ENCODE data around the gene SIMC1.
A peak's percentile ranks its signal among the peaks of the same experiment; 100 is the strongest.

Gene SIMC1

DNA sequence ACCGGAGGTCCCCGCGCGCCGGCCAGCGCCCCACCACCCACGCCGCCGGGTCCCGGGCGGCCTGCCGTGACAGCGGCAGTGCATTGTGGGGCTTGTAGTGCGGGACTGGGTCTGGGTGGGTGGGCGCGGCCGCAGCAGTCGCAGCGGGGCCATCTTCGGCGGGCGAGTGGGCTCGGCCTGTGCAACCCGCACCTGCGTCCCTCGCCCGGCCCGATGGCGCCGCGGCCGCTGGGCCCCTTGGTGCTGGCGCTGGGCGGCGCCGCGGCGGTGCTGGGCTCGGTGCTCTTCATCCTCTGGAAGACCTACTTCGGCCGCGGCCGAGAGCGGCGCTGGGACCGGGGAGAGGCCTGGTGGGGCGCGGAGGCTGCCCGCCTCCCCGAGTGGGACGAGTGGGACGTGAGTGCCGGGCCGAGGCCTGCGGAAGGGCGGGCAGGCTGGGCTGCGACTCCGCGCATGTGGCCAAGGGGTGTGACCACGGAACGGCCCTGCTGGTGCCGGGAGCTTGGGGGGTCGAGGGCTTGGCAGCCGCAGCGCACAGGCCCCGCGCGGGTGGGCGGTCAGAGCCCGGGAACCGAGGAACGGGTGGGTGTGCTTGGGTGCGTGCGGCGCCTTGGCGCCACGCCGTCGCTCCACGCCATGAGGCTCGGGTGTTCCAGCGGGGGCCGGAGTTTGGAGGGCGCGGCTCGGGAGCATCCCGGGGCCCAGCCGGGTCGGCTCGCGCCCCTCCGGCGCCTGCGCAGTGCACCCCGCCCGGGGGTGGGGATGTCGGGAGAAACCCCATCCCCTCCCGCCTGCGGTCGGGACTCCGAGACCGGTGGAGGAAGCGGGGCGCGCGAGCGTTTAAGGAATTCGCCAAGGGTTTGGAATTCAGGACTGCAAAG lies 127.4 kb downstream of the SIMC1 start, which contains the start of gene ARL10:
TSS of gene ARL10 (plus strand) at position 137 of the 881 bp plus-strand sequence. CDS start at position 214, 77 bp downstream.
- peak; percentile 9 for DNase-seq

GRCh38 chr5:176366232-176366894 lies 128.1 kb downstream of the SIMC1 start:
- no peak for DNase-seq

DNA sequence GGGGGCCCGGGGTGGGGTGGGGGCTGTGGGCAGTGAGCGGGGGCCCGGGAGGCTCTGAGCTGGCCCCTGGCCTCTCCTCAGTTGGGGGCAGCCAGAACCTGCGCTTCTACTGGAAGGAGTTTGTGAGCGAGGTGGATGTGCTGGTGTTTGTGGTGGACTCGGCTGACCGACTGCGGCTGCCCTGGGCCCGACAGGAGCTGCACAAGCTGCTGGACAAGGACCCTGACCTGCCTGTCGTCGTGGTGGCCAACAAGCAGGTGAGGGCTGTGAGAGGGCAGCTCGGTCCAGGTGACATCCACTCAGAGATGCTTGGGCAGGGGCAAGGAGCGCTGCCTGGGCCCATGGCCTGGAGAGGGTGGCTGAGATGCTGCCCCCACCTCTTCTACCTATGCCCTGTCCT lies 130.5 kb downstream of the SIMC1 start:
- DNase-seq = no peak

- DNase-seq = no peak
Measured at GRCh38 chr5:176369934-176370711, 131.9 kb downstream of the SIMC1 start.

DNA sequence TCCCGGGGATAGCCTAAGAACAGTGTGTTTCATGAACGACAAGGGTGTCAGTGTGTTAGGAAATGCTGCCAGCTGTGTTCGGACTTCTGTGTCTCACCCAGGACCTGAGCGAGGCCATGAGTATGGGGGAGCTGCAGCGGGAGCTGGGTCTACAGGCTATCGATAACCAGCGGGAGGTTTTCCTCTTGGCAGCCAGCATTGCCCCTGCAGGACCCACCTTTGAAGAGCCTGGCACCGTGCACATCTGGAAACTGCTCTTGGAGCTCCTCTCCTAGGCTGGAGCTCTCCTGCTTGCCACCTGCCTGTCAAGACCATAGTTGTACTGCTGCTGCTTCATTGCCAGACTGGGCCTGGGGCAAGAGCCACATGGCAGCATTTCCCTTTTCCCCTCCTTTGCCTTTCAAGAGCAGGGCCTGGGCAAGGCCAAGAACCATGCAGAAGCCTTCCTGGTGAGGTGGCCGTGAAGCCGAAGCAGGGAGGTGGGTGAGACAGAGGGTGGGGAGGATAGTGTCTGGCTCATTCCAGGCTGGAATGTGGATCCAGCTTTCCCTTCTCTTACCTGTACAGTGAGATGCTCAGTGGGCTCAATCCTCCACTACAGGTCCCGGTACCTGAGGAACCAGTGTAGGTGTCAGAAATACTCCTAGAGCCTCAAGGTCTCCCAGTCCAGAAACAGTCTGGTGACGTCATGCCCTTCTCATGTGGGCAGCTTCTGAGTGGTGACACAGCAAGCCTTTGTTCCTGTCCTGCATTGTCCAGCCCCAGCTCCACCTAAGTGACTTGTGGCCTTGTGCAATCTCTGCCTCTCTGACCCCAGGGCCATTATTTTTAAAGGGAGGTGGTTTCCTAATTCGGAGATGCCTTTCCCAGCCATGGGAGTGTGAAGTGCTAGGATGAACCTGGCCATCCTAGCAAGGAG lies 133.7 kb downstream of the SIMC1 start:
- no peak for DNase-seq

DNA sequence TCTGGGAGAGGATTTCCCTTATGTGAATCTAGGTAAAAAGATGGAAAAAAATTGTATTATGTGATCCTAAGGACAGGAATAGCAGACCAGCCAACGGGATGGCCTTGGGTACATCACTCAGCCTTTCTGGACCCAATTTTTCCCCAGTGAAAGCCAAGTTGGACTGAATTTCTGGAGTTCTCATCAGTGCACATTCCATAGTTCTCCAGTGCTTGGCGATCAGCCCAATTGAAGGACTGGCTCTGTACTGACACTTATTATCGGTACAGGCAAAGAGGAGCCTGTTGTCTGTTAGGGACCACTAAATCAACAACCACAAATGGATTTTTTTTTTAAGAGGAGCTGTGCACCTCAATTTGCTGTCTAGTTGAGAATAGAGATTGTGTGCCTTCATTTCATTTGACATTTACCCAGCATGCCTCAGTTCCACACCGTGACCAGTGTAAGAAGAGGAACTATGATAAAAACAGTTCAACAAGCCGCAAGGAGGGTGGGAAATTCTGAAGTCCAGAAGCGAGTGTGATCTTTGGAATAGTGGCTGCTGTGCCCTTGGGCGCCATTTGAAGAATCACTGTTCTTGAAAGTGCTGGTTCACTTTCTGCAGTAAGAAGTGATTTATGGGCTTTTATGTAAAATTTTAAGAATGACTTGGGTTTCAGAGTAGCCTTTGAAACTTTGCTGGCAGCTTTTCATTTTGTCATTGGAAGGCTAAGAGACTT lies 135.0 kb downstream of the SIMC1 start:
- no peak for DNase-seq

- no peak for DNase-seq
Measured at GRCh38 chr5:176379881-176380280, 141.7 kb downstream of the SIMC1 start.

DNA sequence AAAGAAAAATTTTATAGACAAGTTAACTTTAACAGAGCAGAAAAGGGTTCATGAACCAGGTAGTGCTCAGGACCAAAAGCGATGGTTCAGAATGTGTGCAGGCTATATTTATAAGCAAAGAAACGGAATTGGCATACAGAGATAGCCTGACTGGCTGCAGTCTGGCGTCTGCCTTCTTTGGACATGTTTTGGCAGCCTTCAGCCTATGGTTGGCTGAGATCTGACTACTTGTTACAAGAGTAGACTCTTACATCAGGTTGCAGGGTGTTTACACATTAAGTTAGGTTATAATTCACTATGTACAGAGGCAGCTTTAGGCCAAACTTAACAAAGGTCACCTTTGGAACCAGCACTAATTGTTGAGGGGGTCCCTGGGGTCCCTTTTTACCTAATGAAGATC lies 143.2 kb downstream of the SIMC1 start:
- DNase-seq = no peak

GRCh38 chr5:176381979-176382378 lies 143.8 kb downstream of the SIMC1 start:
- no peak for DNase-seq

- no peak for DNase-seq
Measured at GRCh38 chr5:176382721-176383120, 144.5 kb downstream of the SIMC1 start.

- DNase-seq = no peak
Measured at GRCh38 chr5:176383248-176383905, 145.2 kb downstream of the SIMC1 start.

DNA sequence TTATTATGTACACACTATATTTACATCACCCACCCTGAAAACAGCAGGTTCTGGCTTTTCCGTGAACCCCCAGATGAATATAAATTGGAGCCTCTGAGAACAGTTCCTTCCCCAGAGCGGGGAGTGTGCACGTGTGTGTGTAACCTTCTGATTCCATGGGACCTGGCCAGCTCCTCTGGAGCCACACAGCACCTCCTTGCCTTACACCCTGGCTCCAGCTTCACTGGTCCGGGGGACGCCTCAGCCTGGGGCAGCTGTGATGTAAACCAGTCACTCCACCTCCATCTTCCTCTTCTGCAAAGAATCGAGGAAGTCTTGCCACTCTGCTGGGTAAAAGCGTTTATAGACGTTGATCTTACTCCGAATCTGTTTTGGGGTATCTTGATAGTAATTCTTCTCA lies 145.7 kb downstream of the SIMC1 start:
- no peak for DNase-seq

GRCh38 chr5:176384366-176384930 lies 146.2 kb downstream of the SIMC1 start:
- no peak for DNase-seq

DNA sequence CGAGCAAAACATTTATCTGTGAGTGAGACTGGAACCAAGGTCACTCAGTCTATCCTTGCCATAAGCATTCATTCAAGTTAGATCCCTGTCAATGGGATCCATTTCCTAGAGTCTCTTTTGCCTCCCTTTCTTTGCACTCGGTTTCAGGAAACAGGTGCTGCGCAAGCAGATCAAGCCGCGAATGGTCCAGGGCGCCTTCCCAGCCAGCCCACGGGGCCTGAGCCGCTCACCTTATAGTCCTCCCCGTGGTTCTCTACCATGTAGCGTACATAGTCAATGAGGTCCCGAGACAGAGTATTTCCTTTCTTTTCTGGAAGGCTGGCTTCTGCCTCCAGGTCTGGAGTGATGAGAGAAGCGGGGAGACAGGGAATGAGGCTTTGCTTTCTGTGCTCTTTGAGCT lies 146.8 kb downstream of the SIMC1 start:
- DNase-seq = no peak

DNA sequence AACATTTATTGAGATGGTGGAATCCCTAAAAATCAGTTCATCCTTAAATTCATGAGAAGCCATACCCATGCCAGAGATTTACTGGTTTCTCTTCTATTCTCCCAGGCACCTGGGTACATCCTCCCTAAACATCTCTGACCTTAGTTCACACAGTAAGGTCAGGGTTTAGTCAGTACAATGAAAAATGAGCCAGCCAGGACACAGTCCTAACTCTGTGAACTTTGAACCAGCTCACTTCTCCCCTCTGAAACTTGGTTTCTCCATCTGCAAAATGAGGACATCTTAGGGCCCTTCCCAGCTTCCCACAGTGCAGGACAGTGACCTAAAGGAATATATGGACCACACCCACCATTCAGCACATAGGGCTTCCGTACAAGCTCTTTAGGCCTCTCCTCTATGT lies 148.3 kb downstream of the SIMC1 start:
- DNase-seq = no peak

- DNase-seq = no peak
Measured at GRCh38 chr5:176387384-176387925, 149.2 kb downstream of the SIMC1 start.

DNA sequence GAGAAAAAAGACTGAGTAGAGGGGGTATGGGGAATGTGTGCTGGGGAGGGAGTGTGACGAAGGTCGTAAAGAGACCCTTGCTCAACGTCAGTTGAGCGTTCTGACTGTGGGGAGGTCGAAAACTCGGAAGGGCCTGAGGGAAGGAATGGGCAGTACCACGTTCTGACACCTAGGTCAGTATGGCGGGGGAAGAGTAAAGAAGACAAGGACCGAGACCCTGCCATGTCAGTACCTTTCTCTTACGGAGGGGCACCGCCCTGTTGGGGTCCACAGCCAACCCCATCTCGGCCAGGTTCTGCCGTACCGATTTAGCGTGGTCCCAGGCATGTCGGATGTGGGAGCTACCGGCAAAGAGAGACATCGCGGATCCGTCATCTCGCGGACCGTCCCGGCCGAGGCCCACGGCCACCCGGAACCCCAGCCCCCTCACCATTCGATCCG lies 149.8 kb downstream of the SIMC1 start:
- no peak for DNase-seq

DNA sequence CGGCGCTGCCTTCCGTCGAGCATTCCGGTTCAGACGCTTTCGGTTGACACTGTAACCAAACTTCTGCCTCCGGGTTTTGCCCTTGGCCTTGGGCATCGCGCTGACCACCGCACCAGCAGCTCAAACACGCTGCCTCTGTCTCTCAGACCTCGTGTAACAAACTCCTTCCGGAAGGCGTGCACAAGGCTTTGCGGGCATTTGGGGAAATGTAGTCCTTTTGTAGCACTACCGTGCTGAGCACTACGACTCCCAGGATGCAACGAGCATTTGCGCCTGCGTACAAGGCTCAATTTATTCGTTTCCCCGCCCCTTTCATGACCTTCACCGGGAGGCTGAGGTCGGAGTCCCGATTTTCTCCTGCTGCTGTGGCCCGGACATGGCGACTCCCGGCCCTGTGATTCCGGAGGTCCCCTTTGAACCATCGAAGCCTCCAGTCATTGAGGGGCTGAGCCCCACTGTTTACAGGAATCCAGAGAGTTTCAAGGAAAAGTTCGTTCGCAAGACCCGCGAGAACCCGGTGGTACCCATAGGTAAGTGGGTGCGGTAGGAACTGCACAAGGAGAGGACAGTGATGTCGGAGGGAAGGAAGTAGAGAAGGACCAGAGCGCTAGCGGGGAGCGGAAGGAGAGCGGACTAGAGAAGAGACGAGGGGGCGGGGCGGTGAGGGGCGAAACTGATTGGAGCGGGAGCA lies 150.4 kb downstream of the SIMC1 start, which contains the start of the genes HIGD2A and NOP16:
TSS of gene HIGD2A (plus strand) at position 308 of the 691 bp plus-strand sequence. CDS start at position 377, 69 bp downstream.
TSS of gene NOP16 (minus strand) at position 155 of the 691 bp plus-strand sequence. CDS start at position 96, 59 bp downstream.
- DNase-seq = peak; percentile 98

All from COR-L47 (cell line).